HFF-Myc (cell line): ENCODE data around the gene EPC1.
A peak's percentile ranks its signal among the peaks of the same experiment; 100 is the strongest.
"Not testable (repeated sequence)": the region's sequence is repeated elsewhere in the genome, so short reads cannot be mapped to it uniquely, and the experiment has no call there.

Experiments used
- DNase-seq: peaks from one replicate; pipeline ENCODE4 v3.0.0-alpha.2; 2011; ENCODE audit warnings: low read depth; ENCODE audit errors: extremely low read depth
- H3K4me3 ChIP-seq: replicated peaks from 2 replicates; pipeline ENCODE4 v1.5.1; 2011; ENCODE audit warnings: low read depth, mild to moderate bottlenecking, control low read depth, low read length
- CTCF ChIP-seq: IDR thresholded peaks from 2 replicates; pipeline ENCODE4 v1.5.1; 2012; ENCODE audit warnings: mild to moderate bottlenecking, low read depth, low read length, control low read depth; ENCODE audit errors: missing control alignments

The EPC1 gene

GRCh38 chr10:32256613-32257437, 90.1 kb downstream of the EPC1 start:
- no peak overlapping the region for H3K4me3 ChIP-seq
- TF ChIP-seq CTCF: peak; percentile 93
- peak; percentile 29 for DNase-seq

- no peak for DNase-seq
- H3K4me3 ChIP-seq: no peak overlapping the region
- no peak for TF ChIP-seq CTCF
Measured at GRCh38 chr10:32253821-32254220, 93.1 kb downstream of the EPC1 start.

GRCh38 chr10:32253276-32253675, 93.7 kb downstream of the EPC1 start:
- H3K4me3 ChIP-seq: no peak overlapping the region
- DNase-seq: no peak

DNA sequence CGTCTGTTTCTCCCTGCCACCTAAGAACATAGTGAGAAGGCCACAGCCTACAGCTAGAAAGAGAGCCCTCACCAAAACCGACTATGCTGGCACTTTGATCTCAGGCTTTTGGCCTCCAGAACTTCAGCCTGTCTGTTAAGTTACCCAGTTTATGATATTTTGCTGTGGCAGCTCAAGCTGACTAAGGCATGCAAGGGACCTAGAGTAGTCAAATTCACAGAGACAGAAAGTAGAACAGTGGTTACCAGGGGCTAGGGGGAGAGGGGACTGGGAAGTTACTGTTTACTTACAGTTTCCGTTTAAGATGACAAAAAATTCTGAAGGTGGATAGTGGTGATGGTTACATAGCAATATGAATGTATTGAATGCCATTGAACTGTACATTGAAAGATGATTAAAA, 96.5 kb downstream of the EPC1 start:
- not testable (repeated sequence) for DNase-seq, H3K4me3 ChIP-seq

More at GRCh38 chr10:32253276-32253675, 93.7 kb downstream of the EPC1 start:
- TF ChIP-seq CTCF: no peak

DNA sequence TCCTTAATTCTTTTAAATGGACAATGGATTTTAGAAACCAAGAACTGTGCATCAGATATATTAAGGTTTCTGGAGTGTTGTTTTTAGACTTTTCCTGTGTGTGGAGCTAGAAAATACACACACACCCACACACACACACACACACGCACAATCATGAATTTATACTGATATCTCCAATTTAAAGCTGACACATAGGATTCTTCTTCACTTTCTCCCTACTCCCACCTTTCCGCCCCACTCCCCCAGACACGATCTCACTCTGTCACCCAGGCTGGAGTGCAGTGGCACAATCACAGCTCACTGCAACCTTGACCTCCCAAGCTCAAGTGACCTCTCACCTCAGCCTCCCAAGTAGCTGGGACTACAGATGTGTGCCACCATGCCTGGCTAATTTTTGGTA, 100.3 kb downstream of the EPC1 start:
- no peak for DNase-seq
- no peak overlapping the region for H3K4me3 ChIP-seq
- TF ChIP-seq CTCF: no peak

DNA sequence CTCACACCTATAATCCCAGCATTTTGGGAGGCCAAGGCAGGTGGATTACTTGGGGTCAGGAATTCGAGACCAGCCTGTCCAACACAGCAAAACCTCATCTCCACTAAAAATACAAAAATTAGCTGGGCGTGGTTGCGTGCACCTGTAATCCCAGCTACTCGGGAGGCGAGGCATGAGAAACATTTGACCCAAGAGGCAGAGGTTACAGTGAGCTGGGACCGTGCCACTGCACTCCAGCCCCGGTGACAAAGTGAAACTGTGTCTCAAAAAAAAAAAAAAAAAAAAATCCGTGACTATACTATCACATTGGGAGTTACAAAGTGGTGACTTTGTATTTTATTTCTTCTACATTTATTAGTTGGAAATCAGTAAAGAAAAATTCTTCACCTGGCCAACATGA, 101.2 kb downstream of the EPC1 start:
- no peak for TF ChIP-seq CTCF
- no peak for DNase-seq
- no peak overlapping the region for H3K4me3 ChIP-seq

- no peak for DNase-seq
- H3K4me3 ChIP-seq: no peak overlapping the region
- TF ChIP-seq CTCF: no peak
Measured at GRCh38 chr10:32244421-32245207, 102.3 kb downstream of the EPC1 start.
